Gastroesophageal sphincter (tissue), 4 donors: ENCODE results near the gene NECAP2. TPM values are rescaled to one million over a fixed set of nuclear protein-coding genes. Genes with fewer than 3 reads are reported as not detected.

Experiments
- ATAC-seq: fragments of 150-250 bp; one replicate; pipeline ENCODE4 v1.9.1; 2016; ENCODE audit warnings: mild to moderate bottlenecking, moderate library complexity
- H3K27ac ChIP-seq, 4 donors: fragments of 200-600 bp; sonication (generic) in 3 of 4; 1 replicate in 3 of 4; 2 replicates in 1 of 4; pipeline ENCODE4 v1.5.1; 2016 to 2019
- H3K27me3 ChIP-seq: fragments of 200-600 bp; sonication (generic); one replicate; pipeline ENCODE4 v1.5.1; 2019
- H3K36me3 ChIP-seq, 2 donors: fragments of 200-600 bp; sonication (generic); one replicate each; pipeline ENCODE4 v1.5.1; 2019; ENCODE audit warnings: control low read depth in 1 of 2
- H3K4me1 ChIP-seq, 3 donors: fragments of 200-600 bp; sonication (generic); 1 replicate in 2 of 3; 2 replicates in 1 of 3; pipeline ENCODE4 v1.5.1; 2016 to 2019; ENCODE audit warnings: control low read depth in 2 of 3
- H3K4me3 ChIP-seq, 2 donors: fragments of 200-600 bp; sonication (generic); one replicate each; pipeline ENCODE4 v1.5.1; 2019; ENCODE audit warnings: mild to moderate bottlenecking in 1 of 2, moderate library complexity in 1 of 2
- H3K9me3 ChIP-seq, 3 donors: fragments of 200-600 bp; sonication (generic); one replicate each; pipeline ENCODE4 v1.5.1; 2017 to 2019; ENCODE audit warnings: control low read depth in 2 of 3
- CTCF ChIP-seq, 4 experiments: fragments of 200-600 bp in 2 of 4; fragments of 450-650 bp in 2 of 4; sonication (generic) in 1 of 4; IDR thresholded peaks; one replicate each; pipeline ENCODE4 v1.5.1; 2017 to 2019; ENCODE audit warnings: antibody characterized with exemption in 4 of 4, mild to moderate bottlenecking in 2 of 4, moderate library complexity in 2 of 4
- EP300 ChIP-seq: sonication (generic); formaldehyde crosslinking; IDR thresholded peaks from one replicate; pipeline ENCODE4 v1.6.1; 2017; ENCODE audit warnings: antibody characterized with exemption, mild to moderate bottlenecking
- POLR2A ChIP-seq, 2 donors: fragments of 450-650 bp; IDR thresholded peaks; one replicate each; pipeline ENCODE4 v1.6.1; 2017; ENCODE audit warnings: antibody characterized with exemption in 2 of 2, mild to moderate bottlenecking in 2 of 2, moderate library complexity in 1 of 2
- POLR2AphosphoS5 ChIP-seq: sonication (generic); formaldehyde crosslinking; IDR thresholded peaks from one replicate; pipeline ENCODE4 v1.6.1; 2017; ENCODE audit warnings: antibody characterized with exemption
- WGBS, 2 donors: methylation state at CpG; one replicate each; pipeline ENCODE4 v1.1.5; 2018; ENCODE audit warnings: low coverage in 1 of 2; 5-methylcytosine and 5-hydroxymethylcytosine counted together
- total RNA-seq, 4 donors: library from RNA; depleted of rRNA; stranded (reverse); fragments of >200 nt; gene quantifications; one replicate each; pipeline ENCODE4 v1.1.0, GENCODE V29; 2016

The NECAP2 gene
- total RNA-seq, 4 donors from 2014 or later, result 31.4 to 43.2 (median 37.6) TPM

GRCh38 chr1:16436946-16437474 lies 3.5 kb upstream of the NECAP2 start, which contains the start of gene SPATA21:
TSS of gene SPATA21 (minus strand) at chr1:16437424. CDS start at chr1:16431371, 6,053 bp downstream.
- H3K4me3 ChIP-seq, result no peak within 1 kb of the TSS
- ATAC-seq, result no peak
- 90% methylated on average over 2 of the region's 3 CpGs; no CpG with 5 or more reads in 1 of the 2 donors for WGBS, 2 donors

GRCh38 chr1:16438516-16438915 lies 2.0 kb upstream of the NECAP2 start:
- TF ChIP-seq CTCF (IDR thresholded peaks at IDR 0.05) (no peak), POLR2A (IDR thresholded peaks at IDR 0.05) (no peak), POLR2AphosphoS5 (no peak), EP300 (no peak)
- Histone ChIP-seq H3K36me3 (peaks cover 0 to 7% of the 10 kb centered on the region in 2 donors), H3K27me3 (peaks cover 1% of the 10 kb centered on the region), H3K27ac (no peak overlapping the region), H3K9me3 (no peaks in the 10 kb centered on the region), H3K4me1 (peaks cover 0 to 34% (median 9%) of the 10 kb centered on the region in 3 donors), H3K4me3 (no peak overlapping the region)
- ATAC-seq, result no peak
- 75 to 92% methylated on average over 2 of the region's 2 CpGs for WGBS, 2 donors

More at GRCh38 chr1:16436946-16437474, 3.5 kb upstream of the NECAP2 start, which contains the start of gene SPATA21:
- no peak within 1 kb of the TSS for H3K27ac ChIP-seq
- peaks cover 0 to 19% (median 4%) of the 10 kb centered on the region in 3 donors for H3K4me1 ChIP-seq
- peaks cover 9% of the 10 kb centered on the region for H3K27me3 ChIP-seq
- TF ChIP-seq POLR2AphosphoS5 (no peak), EP300 (no peak), CTCF (IDR thresholded peaks at IDR 0.05) (no peak), POLR2A (IDR thresholded peaks at IDR 0.05) (no peak)
- H3K36me3 ChIP-seq, result no peaks in the 10 kb centered on the region
- no peaks in the 10 kb centered on the region for H3K9me3 ChIP-seq

GRCh38 chr1:16438924-16439323 lies 1.6 kb upstream of the NECAP2 start:
- H3K27ac ChIP-seq, result no peak overlapping the region
- no peak for ATAC-seq
- H3K27me3 ChIP-seq, result no peaks in the 10 kb centered on the region
- peaks cover 0 to 38% (median 10%) of the 10 kb centered on the region in 3 donors for H3K4me1 ChIP-seq
- no peak overlapping the region for H3K4me3 ChIP-seq
- H3K36me3 ChIP-seq, result peaks cover 0 to 11% of the 10 kb centered on the region in 2 donors
- 83 to 84% methylated on average over 2 of the region's 2 CpGs for WGBS, 2 donors
- TF ChIP-seq CTCF (IDR thresholded peaks at IDR 0.05) (no peak), POLR2A (IDR thresholded peaks at IDR 0.05) (no peak), EP300 (no peak), POLR2AphosphoS5 (no peak)
- H3K9me3 ChIP-seq, result no peaks in the 10 kb centered on the region

GRCh38 chr1:16440131-16440469 lies 424 bp upstream of the NECAP2 start:
- peak overlapping the region in 3 of 4 donors; percentile 78 to 81 (median 78) for H3K27ac ChIP-seq
- peaks cover 0 to 41% (median 10%) of the 10 kb centered on the region in 3 donors for H3K4me1 ChIP-seq
- H3K27me3 ChIP-seq, result no peaks in the 10 kb centered on the region
- peak overlapping the region; percentile 58 to 95 for H3K4me3 ChIP-seq
- TF ChIP-seq POLR2AphosphoS5 (no peak), POLR2A (IDR thresholded peaks at IDR 0.05) (no peak), EP300 (no peak), CTCF (IDR thresholded peaks at IDR 0.05) (no peak)
- ATAC-seq, result peak; percentile 38
- H3K9me3 ChIP-seq, result no peaks in the 10 kb centered on the region
- WGBS, 2 donors, result 80 to 83% methylated on average over 1 to 2 of the region's 7 CpGs
- H3K36me3 ChIP-seq, result peaks cover 0 to 23% of the 10 kb centered on the region in 2 donors

GRCh38 chr1:16441282-16441665 lies 750 bp downstream of the NECAP2 start:
- Histone ChIP-seq H3K27ac (peak overlapping the region in 3 of 4 donors; percentile 78 to 81 (median 78)), H3K9me3 (no peaks in the 10 kb centered on the region), H3K27me3 (no peaks in the 10 kb centered on the region), H3K4me1 (peaks cover 0 to 41% (median 10%) of the 10 kb centered on the region in 3 donors), H3K36me3 (peaks cover 0 to 34% of the 10 kb centered on the region in 2 donors), H3K4me3 (peak overlapping the region; percentile 58 to 95)
- no peak for ATAC-seq
- no peak for TF ChIP-seq EP300
- TF ChIP-seq POLR2A (IDR thresholded peaks at IDR 0.05), result no peak
- no peak for TF ChIP-seq POLR2AphosphoS5
- TF ChIP-seq CTCF (IDR thresholded peaks at IDR 0.05), result no peak
- WGBS, 2 donors, result 3 to 4% methylated on average over 6 to 7 of the region's 12 CpGs
